H54 (cell line): ENCODE results near the gene OXER1.
"Not testable (repeated sequence)": the region's sequence is repeated elsewhere in the genome, so short reads cannot be mapped to it uniquely, and the experiment has no call there.

Experiments
- DNase-seq: peaks from one replicate; pipeline ENCODE4 v3.0.0; 2011; ENCODE audit warnings: low spot score, mixed read lengths; ENCODE audit not compliant: insufficient read length
- FAIRE-seq: peaks from 3 replicates; lab custom pipeline; 2011; peaks lifted over from hg19 to GRCh38; lab: Jason Lieb, UNC
- POLR2A ChIP-seq: IDR thresholded peaks from 2 replicates; pipeline ENCODE4 v1.6.1; 2011; ENCODE audit warnings: low read depth, mild to moderate bottlenecking, low read length

The OXER1 gene

DNA sequence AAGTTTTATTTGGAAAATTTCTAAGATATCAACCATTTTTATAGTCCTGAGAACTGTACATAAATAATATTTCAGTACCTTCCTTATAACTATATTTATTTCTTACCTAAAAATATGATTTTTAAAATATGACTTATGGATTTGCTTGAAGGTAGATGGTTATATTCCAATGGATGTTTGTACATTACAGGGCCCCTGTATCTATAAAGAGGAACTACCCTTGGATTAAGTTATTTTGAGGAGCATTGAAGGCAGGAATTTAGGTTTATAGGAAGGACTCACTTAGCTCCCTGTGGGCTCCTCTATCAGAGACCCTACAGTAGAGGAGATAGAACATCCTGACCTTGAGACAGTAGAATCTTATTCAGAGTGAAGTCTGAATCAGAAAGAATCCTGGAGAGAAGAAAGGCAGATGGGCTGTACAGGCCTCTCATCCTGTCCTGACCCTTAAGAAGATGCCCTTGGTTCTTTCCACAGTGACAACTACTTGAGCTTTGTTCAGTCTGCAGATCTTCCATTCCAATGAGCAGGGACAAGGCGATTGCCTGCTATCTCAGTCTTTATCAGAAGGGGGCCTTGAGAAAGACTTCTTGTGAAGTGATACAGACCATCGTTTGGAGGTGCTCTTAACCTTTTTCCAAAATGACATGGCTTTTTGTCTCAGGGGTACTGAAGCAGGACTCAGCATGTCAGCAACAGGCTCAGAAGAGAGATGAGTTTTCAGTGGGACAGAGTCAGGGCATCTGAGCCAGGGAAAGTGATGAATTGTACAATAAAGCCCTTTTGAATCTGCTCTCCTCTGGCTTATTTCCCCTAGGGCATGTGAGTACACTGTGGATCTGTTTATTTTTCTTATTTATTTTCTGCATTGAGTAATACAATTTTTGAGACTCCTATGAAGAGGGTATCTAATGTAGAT, 20.9 kb downstream of the OXER1 start:
- no peak for DNase-seq
- no peak for FAIRE-seq
- no peak for TF ChIP-seq POLR2A

DNA sequence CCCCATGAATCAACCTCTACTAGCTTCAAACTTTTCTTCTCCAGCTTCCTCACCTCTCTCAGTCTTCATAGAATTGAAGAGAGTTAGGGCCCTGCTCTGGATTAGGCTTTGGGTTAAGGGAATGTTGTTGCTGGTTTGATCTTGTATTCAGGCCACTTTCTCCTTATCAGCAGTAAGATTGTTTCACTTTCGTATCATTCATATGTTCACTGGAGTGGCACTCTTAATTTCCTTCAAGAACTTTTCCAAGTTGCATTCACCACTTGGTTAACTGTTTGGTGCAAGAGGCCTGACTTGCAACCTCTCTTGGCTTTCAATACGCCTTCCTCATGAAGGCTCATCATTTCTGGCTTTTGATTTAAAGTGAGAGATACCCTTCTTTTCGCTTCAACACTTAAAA, 22.8 kb downstream of the OXER1 start:
- no peak for TF ChIP-seq POLR2A

DNA sequence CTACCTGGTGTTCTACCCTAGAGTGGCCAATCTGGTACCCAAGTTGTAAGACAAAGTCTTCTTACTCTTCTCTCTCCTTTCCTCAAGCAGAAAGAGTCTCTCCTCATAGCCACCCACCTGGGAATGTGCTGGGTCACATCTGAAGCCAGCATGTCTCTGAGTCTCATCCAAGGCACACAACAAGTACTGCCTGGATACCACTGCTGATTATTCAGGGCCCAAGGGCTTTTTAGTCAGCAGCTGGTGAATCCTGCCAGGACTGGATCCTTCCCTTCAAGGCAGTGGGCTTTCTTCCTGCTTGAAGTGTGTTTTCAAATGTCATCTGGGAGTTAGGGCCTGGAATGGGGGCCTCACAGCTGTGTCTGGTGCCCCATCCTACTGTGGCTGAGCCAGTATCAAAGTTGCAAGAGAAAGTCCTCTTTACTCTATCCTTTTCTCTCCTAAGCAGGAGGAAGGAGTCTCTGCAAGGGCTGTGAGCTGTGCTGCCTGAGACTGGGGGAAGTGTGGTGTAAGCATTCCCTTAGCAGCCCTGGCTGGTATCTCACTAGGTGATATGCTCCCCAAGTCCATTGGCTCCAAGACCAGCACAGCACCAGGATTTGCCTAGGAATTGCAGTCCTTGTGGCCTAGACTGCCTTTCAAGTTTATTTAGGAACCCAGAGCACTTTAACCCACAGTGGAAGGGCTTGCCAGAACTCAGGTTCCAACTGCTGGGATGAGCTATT, 27.2 kb downstream of the OXER1 start:
- no peak for DNase-seq
- no peak for TF ChIP-seq POLR2A
- FAIRE-seq = no peak

More for the DNA sequence above, 22.8 kb downstream of the OXER1 start:
- FAIRE-seq (no peak), DNase-seq (no peak)

DNA sequence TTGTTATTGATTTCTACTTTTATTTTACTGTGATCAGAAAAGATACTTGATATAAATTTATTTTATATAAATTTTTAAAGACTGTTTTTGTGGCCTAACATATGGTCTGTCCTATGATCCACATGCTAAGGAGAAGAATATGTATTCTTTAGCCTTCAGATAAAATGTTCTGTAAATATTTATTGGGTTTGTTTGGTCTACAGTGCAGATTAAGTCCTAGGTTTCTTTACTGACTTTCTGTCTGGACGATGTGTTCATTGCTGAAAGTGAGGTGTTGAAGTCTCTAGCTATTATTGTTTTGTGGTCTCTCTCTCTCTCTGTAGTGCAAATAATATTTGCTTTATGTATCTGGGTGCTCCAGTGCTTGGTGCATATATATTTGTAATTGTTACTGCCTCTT, 30.1 kb downstream of the OXER1 start:
- FAIRE-seq = no peak
- TF ChIP-seq POLR2A = no peak

DNA sequence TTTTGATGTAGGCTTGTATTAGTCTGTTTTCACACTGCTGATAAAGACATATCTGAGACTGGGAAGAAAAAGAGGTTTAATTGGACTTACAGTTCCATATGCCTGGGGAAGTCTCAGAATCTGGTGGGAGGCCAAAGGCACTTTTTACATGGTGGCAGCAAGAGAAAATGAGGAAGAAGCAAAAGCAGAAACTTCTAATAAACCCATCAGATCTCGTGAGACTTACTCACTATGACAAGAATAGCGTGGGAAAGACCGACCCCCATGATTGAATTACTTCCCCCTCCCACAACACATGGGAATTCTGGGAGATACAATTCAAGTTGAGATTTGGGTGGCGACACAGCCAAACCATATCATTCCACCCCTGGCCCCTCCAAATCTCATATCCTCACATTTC, 32.6 kb downstream of the OXER1 start:
- not testable (repeated sequence) for FAIRE-seq, DNase-seq

More for the DNA sequence above, 30.1 kb downstream of the OXER1 start:
- no peak for DNase-seq

DNA sequence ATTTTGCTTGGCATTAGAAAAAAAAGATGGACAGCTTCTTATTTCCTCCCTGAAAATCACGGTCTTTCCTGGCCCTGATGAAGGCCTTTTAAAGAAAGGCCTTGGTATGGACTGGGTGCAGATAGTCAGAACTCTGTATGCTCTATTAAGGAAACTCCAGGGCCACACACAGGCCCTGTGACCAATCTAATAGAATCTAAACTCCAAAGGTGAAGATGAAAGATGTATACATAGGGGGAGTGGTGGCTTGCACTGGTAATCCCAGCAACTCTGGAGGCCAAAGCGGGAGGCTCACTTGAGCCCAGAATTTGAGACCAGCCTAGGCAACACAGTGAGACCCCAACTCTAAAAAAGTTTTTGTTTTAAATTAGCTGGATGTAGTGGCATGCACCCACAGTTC, 37.3 kb downstream of the OXER1 start:
- FAIRE-seq (no peak), DNase-seq (no peak)
- TF ChIP-seq POLR2A = no peak

DNA sequence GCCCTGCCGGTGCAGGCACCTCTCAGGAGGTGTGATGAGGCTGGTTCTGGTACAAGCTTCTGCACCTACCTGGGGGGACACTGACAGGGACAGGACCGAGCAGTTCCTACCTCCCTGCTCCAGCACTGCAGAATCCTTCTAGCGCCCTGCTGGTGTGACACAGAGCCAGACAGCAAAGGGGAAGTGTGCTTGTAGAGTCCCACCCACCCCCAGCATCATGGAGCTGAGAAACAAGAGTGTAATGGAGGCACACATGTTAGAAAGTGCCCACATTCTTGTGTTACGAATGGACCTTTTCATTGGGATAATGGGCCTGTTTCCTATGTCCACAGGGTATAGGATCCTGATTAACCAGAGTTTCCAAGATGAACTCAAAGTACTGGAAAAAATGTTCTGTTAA, 38.3 kb downstream of the OXER1 start:
- FAIRE-seq = no peak

DNA sequence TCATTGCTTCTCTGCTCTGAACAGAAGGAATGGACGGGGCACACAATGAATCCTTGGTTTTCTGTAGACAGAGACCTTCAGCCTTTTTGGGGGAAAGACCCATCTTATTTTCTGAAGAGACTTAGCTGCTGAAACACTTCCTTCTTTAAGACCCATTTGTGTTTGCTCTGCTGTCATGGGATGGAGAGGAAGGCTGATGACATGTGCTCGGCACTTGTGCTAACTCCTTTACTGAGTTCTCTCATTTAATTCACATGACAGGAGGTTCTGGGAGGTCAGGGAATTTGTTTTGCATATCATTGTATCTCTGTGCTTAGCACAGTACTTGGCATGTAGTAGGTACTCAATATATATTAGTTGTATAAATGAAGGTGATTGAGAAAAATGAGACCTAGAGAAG, 39.0 kb downstream of the OXER1 start:
- no peak for FAIRE-seq
- no peak for TF ChIP-seq POLR2A
- no peak for DNase-seq

More for the DNA sequence above, 38.3 kb downstream of the OXER1 start:
- DNase-seq = no peak
- no peak for TF ChIP-seq POLR2A

DNA sequence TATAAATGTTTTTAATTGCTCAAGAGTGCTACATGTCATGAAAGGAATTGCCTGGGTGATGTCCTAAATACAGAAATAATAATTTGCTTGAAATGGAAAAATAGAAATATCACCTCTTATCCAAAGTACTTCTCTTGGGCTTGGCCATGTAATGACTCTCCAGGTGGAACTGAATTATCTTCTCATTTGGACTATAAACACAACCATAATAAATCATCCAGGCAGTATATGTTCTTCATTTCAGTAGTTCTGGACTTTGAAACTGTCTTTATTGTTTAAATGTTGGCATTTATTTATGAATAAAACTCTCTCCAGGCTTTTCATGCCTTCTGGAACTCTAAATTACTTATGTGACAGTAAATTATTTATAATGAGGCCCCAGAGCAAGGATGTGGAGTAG, 40.5 kb downstream of the OXER1 start:
- no peak for DNase-seq
- no peak for TF ChIP-seq POLR2A
- no peak for FAIRE-seq

DNA sequence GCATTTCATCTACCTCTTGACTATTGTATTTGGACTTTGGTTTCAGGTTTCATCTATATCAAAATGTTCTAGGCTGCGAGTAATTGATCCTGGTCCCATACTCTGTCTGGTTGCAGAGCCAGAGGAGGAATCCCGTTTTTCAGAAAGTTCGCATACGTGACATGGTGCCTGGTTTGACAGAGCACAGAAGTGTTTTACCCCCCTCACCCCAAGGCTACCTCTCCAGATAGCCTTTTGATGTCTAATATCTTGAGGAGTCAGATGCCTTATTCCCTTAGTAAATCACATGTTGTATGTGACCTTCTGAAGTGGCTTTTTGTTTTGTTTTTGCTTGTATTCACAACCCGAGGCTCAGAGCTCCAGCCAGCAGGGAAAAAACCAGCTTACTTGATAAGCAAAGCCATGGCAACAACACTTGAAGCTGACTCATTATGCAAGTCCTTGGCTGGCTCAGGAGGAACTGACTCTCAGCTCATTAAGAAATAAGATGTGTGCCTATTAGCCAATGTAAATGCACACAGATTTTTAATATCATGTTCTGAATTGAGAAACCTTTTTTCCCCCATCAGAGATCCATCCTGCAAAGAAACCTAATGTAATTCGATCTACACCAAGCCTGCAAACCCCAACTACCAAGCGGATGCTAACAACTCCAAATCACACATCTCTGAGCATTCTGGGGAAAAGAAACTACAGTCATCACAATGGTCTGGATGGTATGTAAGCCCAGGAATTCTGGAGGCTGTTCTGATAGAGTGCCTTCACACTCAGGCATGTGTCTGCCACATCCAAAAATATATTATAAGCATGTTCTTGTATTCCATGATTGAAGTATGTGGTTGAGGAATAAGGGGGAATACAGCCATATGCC, 41.4 kb downstream of the OXER1 start:
- peak; percentile 50 for FAIRE-seq

DNA sequence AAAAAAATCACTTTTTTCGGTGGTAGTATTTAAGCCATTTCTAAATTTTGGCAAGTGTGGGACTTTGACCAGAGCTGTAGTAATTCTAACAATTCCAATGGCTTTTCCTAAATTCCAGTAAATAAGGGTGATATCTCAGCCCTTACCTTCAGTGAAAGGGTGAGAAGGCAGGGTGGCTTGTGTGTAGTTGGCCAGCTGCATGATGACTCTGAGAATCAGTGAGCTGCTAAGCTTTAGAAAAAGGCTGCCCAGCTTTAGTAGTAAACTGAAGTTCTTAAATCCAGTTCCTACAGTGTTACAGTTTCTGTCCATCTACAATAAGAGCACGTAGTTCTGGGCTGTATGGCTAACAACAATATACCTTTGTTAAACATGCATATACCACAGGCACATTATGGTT, 42.0 kb downstream of the OXER1 start:
- DNase-seq (no peak), FAIRE-seq (no peak)
- TF ChIP-seq POLR2A = no peak

More for the DNA sequence above, 41.4 kb downstream of the OXER1 start:
- TF ChIP-seq POLR2A = no peak
- DNase-seq = peak; percentile 9

DNA sequence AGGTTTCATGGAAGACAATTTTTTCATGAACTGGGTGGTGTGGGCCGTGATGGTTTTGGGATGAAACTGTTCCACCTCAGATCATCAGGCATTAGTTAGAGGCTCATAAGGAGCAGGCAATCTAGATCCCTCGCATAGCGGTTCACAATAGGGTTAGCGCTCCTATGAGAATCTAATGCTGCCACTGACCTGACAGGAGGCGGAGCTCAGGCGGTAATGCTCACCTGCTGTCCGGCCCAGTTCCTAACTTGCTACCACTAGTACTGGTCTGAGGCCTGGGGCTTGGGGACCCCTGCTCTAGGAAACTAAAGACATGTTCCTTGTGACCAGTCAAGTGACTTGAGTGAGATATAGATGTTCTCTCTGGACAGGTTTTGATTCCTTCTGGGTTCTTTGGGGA, 49.2 kb downstream of the OXER1 start:
- no peak for FAIRE-seq
- DNase-seq = no peak
- TF ChIP-seq POLR2A = no peak

DNA sequence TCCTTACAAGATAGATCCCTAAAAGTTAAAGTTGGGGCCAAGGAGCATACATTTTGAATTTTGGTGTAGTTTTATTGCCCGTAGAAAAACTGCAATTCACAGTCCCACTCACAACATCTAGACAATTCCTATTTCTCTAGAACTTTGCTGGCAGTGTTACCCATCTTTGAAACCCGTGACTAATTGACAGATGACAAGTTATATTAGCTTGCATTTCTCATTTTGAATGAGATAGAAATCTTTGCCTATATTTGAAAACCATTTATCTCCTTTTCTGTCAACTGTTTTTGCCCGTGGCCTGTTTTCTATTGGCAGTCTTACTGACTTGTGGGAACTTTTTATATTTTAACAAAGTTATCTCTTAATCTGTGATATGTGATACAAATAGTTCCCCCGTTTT, 50.0 kb downstream of the OXER1 start:
- FAIRE-seq = no peak

More for the DNA sequence above, 50.0 kb downstream of the OXER1 start:
- no peak for DNase-seq
- no peak for TF ChIP-seq POLR2A
